Erythroblast (primary cell): ENCODE data around the gene PALLD.

ENCODE experiments used
- GATA1 ChIP-seq: IDR thresholded peaks from 2 replicates; pipeline ENCODE4 v1.6.1; 2011; ENCODE audit warnings: low read depth, mild to moderate bottlenecking, control low read depth, low read length, moderate library complexity
- POLR2A ChIP-seq: IDR thresholded peaks from 2 replicates; pipeline ENCODE4 v1.6.1; 2011; ENCODE audit warnings: mild to moderate bottlenecking, low read length

DNA sequence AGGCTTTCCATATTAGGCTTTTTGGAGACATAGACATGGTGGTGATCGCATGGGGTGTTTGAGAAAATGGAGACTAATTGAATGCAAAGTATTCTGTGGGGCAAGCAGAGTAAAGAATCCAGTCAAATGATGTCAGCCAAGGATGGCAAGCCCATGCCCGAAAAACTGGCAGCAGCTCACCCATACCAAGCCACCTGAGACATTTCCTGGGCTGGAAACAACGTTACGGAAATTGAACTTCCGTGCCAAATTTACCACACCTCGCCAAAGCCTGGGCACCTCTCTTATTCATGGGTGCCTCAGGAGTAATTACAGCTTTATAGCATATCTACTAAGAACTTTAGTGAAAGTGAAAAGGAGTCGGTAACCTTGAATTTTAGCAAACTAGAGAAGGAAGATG is 346.8 kb downstream of the PALLD start:
- no peak for TF ChIP-seq POLR2A
- TF ChIP-seq GATA1: no peak
